Endodermal cell (in vitro differentiated cells): ENCODE data around the gene CCDC191. TPM values are rescaled to one million over a fixed set of nuclear protein-coding genes. Genes with fewer than 3 reads are reported as not detected.

Experiments used
- DNase-seq: peaks from one replicate; pipeline ENCODE4 v3.0.0-alpha.2; 2017
- H3K27ac ChIP-seq: 2 replicates; pipeline ENCODE4 v1.5.1; 2013; ENCODE audit warnings: mild to moderate bottlenecking, low read depth, low read length, moderate library complexity
- H3K27me3 ChIP-seq: 2 replicates; pipeline ENCODE4 v1.6.1; 2013; ENCODE audit warnings: mild to moderate bottlenecking, low read length, moderate library complexity; ENCODE audit not compliant: insufficient read depth, control insufficient read depth, poor library complexity, severe bottlenecking
- H3K36me3 ChIP-seq: 2 replicates; pipeline ENCODE4 v1.7.0; 2013; ENCODE audit warnings: mild to moderate bottlenecking, low read length, moderate library complexity; ENCODE audit not compliant: control insufficient read depth, insufficient read depth
- H3K4me1 ChIP-seq: one replicate; pipeline ENCODE4 v1.7.0; 2013; ENCODE audit warnings: low read length; ENCODE audit not compliant: control insufficient read depth, insufficient read depth
- H3K4me3 ChIP-seq: 2 replicates; pipeline ENCODE4 v1.5.1; 2013; ENCODE audit warnings: mild to moderate bottlenecking, low read length, moderate library complexity
- H3K9ac ChIP-seq: 2 replicates; pipeline ENCODE4 v1.6.1; 2013; ENCODE audit warnings: mild to moderate bottlenecking, low read length, moderate library complexity; ENCODE audit not compliant: poor library complexity, severe bottlenecking; ENCODE audit errors: extremely low read depth
- H3K9me3 ChIP-seq: 2 replicates; pipeline ENCODE4 v1.6.1; 2013; ENCODE audit warnings: mild to moderate bottlenecking, low read length, moderate library complexity; ENCODE audit not compliant: control insufficient read depth
- H3K27ac Mint-ChIP-seq: 2 replicates; pipeline ENCODE4 v1.8.0; 2020; ENCODE audit warnings: mixed read lengths
- H3K27me3 Mint-ChIP-seq: 2 replicates; pipeline ENCODE4 v1.8.0; 2021; ENCODE audit warnings: mild to moderate bottlenecking, mixed read lengths; ENCODE audit not compliant: insufficient read depth
- H3K36me3 Mint-ChIP-seq: 2 replicates; pipeline ENCODE4 v1.8.0; 2020; ENCODE audit warnings: low read depth, mixed read lengths
- H3K4me1 Mint-ChIP-seq: 2 replicates; pipeline ENCODE4 v1.8.0; 2020; ENCODE audit warnings: mixed read lengths
- H3K4me3 Mint-ChIP-seq: 2 replicates; pipeline ENCODE4 v1.8.0; 2020; ENCODE audit warnings: mild to moderate bottlenecking, moderate library complexity, mixed read lengths
- H3K9me3 Mint-ChIP-seq: 2 replicates; pipeline ENCODE4 v1.8.0; 2020; ENCODE audit warnings: mild to moderate bottlenecking, mixed read lengths
- CTCF ChIP-seq: fragments of 200-600 bp; sonication (generic); conservative IDR thresholded peaks from 2 replicates; pipeline ENCODE4 v1.5.0; 2021; ENCODE audit warnings: antibody characterized with exemption, mild to moderate bottlenecking
- WGBS, 2 experiments: methylation state at CpG; one replicate each; pipeline versions ENCODE4 v1.1.5 to v1.1.7; 2013; ENCODE audit warnings: missing lambda C conversion rate in 2 of 2, mixed read lengths in 1 of 2; ENCODE audit not compliant: insufficient coverage in 1 of 2, insufficient read length in 1 of 2; 5-methylcytosine and 5-hydroxymethylcytosine counted together
- total RNA-seq, 2 donors: library from RNA; stranded (reverse); fragmentation: NEBNext Ultra II Directional in 1 of 2; extraction: Animal tissue kit (Norgen Biotek cat#: 25700) in 1 of 2; gene quantifications; 2 replicates in 1 of 2; 3 replicates in 1 of 2; pipeline ENCODE4 v1.2.1, GENCODE V29; 2021

The CCDC191 gene
- total RNA-seq, 2 donors from 2014 or later, result 4.4 to 6.1 TPM

DNA sequence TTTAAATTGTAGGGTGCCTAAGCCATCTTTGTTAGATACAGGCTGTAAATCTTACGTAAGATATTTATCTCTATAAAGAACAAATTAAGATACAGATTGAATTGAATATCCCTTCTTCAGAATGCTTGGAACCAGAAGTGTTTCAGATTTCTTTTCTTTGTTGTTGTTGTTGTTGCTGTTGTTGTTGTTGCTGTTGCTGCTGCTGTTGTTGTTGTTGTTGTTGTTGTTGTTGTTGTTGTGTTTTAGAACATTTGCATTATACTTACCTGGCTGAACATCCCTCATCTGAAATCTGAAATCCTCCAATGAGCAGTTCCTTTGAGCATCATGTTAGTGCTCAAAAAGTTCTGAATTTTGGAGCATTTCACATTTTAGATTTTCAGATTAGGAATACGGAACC lies 26.8 kb upstream of the CCDC191 start:
- Mint-ChIP-seq H3K36me3 (peaks cover 89% of the 10 kb centered on the region), H3K9me3 (peaks cover 3% of the 10 kb centered on the region), H3K27ac (peak overlapping the region; percentile 72)

DNA sequence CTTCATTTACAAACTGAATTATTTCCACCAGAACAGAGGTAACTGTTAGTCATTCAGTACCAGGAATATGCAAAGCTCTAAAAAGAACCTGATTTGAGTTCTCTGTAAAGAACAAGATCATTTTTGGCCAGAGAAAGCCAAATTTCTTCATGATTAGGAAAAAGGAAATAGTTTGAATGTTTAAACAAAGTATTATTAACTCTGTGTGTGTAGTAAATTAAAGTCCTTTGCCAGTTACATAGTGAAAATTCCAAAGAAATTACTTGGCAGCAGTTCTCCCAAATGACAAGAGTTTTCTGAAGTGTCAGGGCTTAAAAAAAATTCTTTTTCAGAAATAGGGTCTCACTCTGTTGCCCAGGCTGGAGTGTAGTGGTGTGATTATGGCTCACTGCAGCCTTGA lies 24.7 kb upstream of the CCDC191 start:
- Histone ChIP-seq H3K36me3 (peaks cover 89% of the 10 kb centered on the region), H3K4me1 (no peaks in the 10 kb centered on the region), H3K4me3 (no peak overlapping the region), H3K9me3 (no peaks in the 10 kb centered on the region), H3K27ac (no peak overlapping the region), H3K9ac (no peak overlapping the region), H3K27me3 (no peaks in the 10 kb centered on the region)
- H3K36me3 Mint-ChIP-seq, result peaks cover 86% of the 10 kb centered on the region
- peaks cover 9% of the 10 kb centered on the region for H3K4me1 Mint-ChIP-seq
- no peak for DNase-seq
- H3K9me3 Mint-ChIP-seq, result no peaks in the 10 kb centered on the region
- no peak overlapping the region for H3K4me3 Mint-ChIP-seq
- no peak overlapping the region for H3K27ac Mint-ChIP-seq
- no peak for TF ChIP-seq CTCF
- H3K27me3 Mint-ChIP-seq, result no peaks in the 10 kb centered on the region

More for the DNA sequence above, 26.8 kb upstream of the CCDC191 start:
- peaks cover 8% of the 10 kb centered on the region for H3K9me3 ChIP-seq
- H3K9ac ChIP-seq, result no peak overlapping the region
- Mint-ChIP-seq H3K4me1 (peaks cover 9% of the 10 kb centered on the region), H3K4me3 (no peak overlapping the region), H3K27me3 (no peaks in the 10 kb centered on the region)
- H3K27me3 ChIP-seq, result no peaks in the 10 kb centered on the region
- 100% methylated on average over 1 of the region's 2 CpGs for WGBS, 2 experiments
- H3K27ac ChIP-seq, result no peak overlapping the region
- no peak overlapping the region for H3K4me3 ChIP-seq
- H3K4me1 ChIP-seq, result no peaks in the 10 kb centered on the region
- TF ChIP-seq CTCF, result no peak
- no peak for DNase-seq
- peaks cover 91% of the 10 kb centered on the region for H3K36me3 ChIP-seq

- Mint-ChIP-seq H3K9me3 (no peaks in the 10 kb centered on the region), H3K36me3 (peaks cover 87% of the 10 kb centered on the region), H3K27me3 (no peaks in the 10 kb centered on the region), H3K4me1 (peaks cover 9% of the 10 kb centered on the region), H3K4me3 (no peak overlapping the region), H3K27ac (no peak overlapping the region)
- H3K4me3 ChIP-seq, result no peak overlapping the region
- no peak for DNase-seq
- H3K36me3 ChIP-seq, result peaks cover 90% of the 10 kb centered on the region
- H3K9me3 ChIP-seq, result no peaks in the 10 kb centered on the region
- H3K9ac ChIP-seq, result no peak overlapping the region
- no peaks in the 10 kb centered on the region for H3K4me1 ChIP-seq
- no peak overlapping the region for H3K27ac ChIP-seq
- TF ChIP-seq CTCF, result no peak
- no peaks in the 10 kb centered on the region for H3K27me3 ChIP-seq
Measured at GRCh38 chr3:114080201-114080600, 23.9 kb upstream of the CCDC191 start.
